GM23338 (cell line): Measurements from ENCODE around the gene STEAP1B. TPM values are rescaled to one million over a fixed set of nuclear protein-coding genes. Genes with fewer than 3 reads are reported as not detected.

Experiments used
- ATAC-seq: fragments of 200-7000 bp; cut with Tn5 transposase; 3 replicates; pipeline ENCODE4 v1.9.1; 2020
- DNase-seq: peaks from one replicate; pipeline ENCODE4 v3.0.0-alpha.2; 2015; ENCODE audit warnings: low spot score
- H2AFZ ChIP-seq: fragments of 200-600 bp; sonication (generic); 2 replicates; pipeline ENCODE4 v1.8.0; 2016; ENCODE audit warnings: antibody characterized with exemption, mild to moderate bottlenecking, moderate library complexity
- H3F3A ChIP-seq: fragments of 200-600 bp; sonication (generic); replicated peaks from 2 replicates; pipeline ENCODE4 v1.8.0; 2017; ENCODE audit warnings: antibody characterized with exemption, mixed run types, low read depth
- H3K27ac ChIP-seq: fragments of 200-600 bp; sonication (generic); 2 replicates; pipeline ENCODE4 v1.6.1; 2016; ENCODE audit warnings: low read depth
- H3K27me3 ChIP-seq: fragments of 200-600 bp; sonication (generic); 2 replicates; pipeline ENCODE4 v1.8.0; 2016; ENCODE audit warnings: mild to moderate bottlenecking, mixed run types, moderate library complexity; ENCODE audit not compliant: insufficient read depth
- H3K36me3 ChIP-seq: fragments of 200-600 bp; sonication (generic); 2 replicates; pipeline ENCODE4 v1.8.0; 2016; ENCODE audit warnings: mild to moderate bottlenecking; ENCODE audit not compliant: insufficient read depth
- H3K4me1 ChIP-seq: fragments of 200-600 bp; sonication (generic); 2 replicates; pipeline ENCODE4 v1.8.0; 2016; ENCODE audit warnings: mild to moderate bottlenecking, moderate library complexity; ENCODE audit not compliant: insufficient read depth
- H3K4me2 ChIP-seq: fragments of 200-600 bp; sonication (generic); 2 replicates; pipeline ENCODE4 v1.7.1; 2017; ENCODE audit warnings: mixed run types
- H3K4me3 ChIP-seq: fragments of 200-600 bp; sonication (generic); 2 replicates; pipeline ENCODE4 v1.6.1; 2016; ENCODE audit warnings: mixed run types
- H3K79me2 ChIP-seq: fragments of 200-600 bp; sonication (generic); replicated peaks from 2 replicates; pipeline ENCODE4 v1.8.0; 2017; ENCODE audit warnings: mild to moderate bottlenecking; ENCODE audit not compliant: insufficient read depth
- H3K9me2 ChIP-seq: fragments of 200-600 bp; sonication (generic); 2 replicates; pipeline ENCODE4 v1.8.0; 2017; ENCODE audit not compliant: insufficient read depth
- H4K20me1 ChIP-seq: fragments of 200-600 bp; sonication (generic); replicated peaks from 2 replicates; pipeline ENCODE4 v1.8.0; 2017; ENCODE audit warnings: mild to moderate bottlenecking; ENCODE audit not compliant: insufficient read depth
- H3K27ac Mint-ChIP-seq: 2 replicates; pipeline ENCODE4 v1.8.0; 2020; ENCODE audit warnings: inconsistent platforms, mild to moderate bottlenecking, moderate library complexity, mixed read lengths
- H3K27me3 Mint-ChIP-seq: 3 replicates; pipeline ENCODE4 v1.8.0; 2022; ENCODE audit warnings: low read depth, mild to moderate bottlenecking, moderate library complexity, mixed read lengths, inconsistent platforms; ENCODE audit not compliant: insufficient read depth, poor library complexity
- H3K36me3 Mint-ChIP-seq: 3 replicates; pipeline ENCODE4 v1.8.0; 2021; ENCODE audit warnings: low read depth, mild to moderate bottlenecking, inconsistent platforms, moderate library complexity, mixed read lengths
- H3K4me1 Mint-ChIP-seq: 3 replicates; pipeline ENCODE4 v1.8.0; 2020; ENCODE audit warnings: mild to moderate bottlenecking, inconsistent platforms, mixed read lengths
- H3K4me3 Mint-ChIP-seq: 3 replicates; pipeline ENCODE4 v1.8.0; 2021; ENCODE audit warnings: moderate library complexity, mild to moderate bottlenecking, inconsistent platforms, mixed read lengths
- H3K9me3 Mint-ChIP-seq: 3 replicates; pipeline ENCODE4 v1.8.0; 2020; ENCODE audit warnings: moderate library complexity, mild to moderate bottlenecking, inconsistent platforms, mixed read lengths
- CREB1 ChIP-seq: fragments of 250-450 bp; sonication (Bioruptor Pico); IDR thresholded peaks from 2 replicates; pipeline ENCODE4 v1.5.0; 2020; ENCODE audit warnings: low read depth, mild to moderate bottlenecking, moderate library complexity
- EZH2phosphoT487 ChIP-seq: fragments of 200-600 bp; sonication (generic); IDR thresholded peaks from one replicate; pipeline ENCODE4 v1.8.1; 2018; ENCODE audit warnings: antibody characterized with exemption; ENCODE audit not compliant: unreplicated experiment
- JUNB ChIP-seq: IDR thresholded peaks from one replicate; pipeline ENCODE4 v1.6.1; 2016; ENCODE audit warnings: antibody characterized with exemption; ENCODE audit not compliant: unreplicated experiment
- ZNF114 ChIP-seq: fragments of 250-450 bp; sonication (Bioruptor Pico); IDR thresholded peaks from 2 replicates; pipeline ENCODE4 v1.5.0; 2020; ENCODE audit warnings: mild to moderate bottlenecking, moderate library complexity
- ZNF331 ChIP-seq: fragments of 250-450 bp; sonication (Bioruptor Pico); IDR thresholded peaks from 2 replicates; pipeline ENCODE4 v1.5.0; 2020; ENCODE audit warnings: low read depth, mild to moderate bottlenecking, moderate library complexity
- polyA plus RNA-seq: library from polyadenylated mRNA; unstranded; fragments of >200 nt; fragmentation: Nextera tagmentation; extraction: Ambion mirVana; gene quantifications from 2 replicates; pipeline ENCODE4 v1.2.1, GENCODE V29; 2016
- total RNA-seq: library from RNA; depleted of rRNA; stranded (reverse); fragments of >200 nt; shearing (Covaris generic); gene quantifications from 2 replicates; pipeline ENCODE4 v1.2.3, GENCODE V29; 2014
- TF ChIP-seq, protein P1 (sequence below): fragments of 250-450 bp; sonication (Bioruptor Pico); IDR thresholded peaks from 2 replicates; pipeline ENCODE4 v1.5.0; 2020; ENCODE audit warnings: mild to moderate bottlenecking, moderate library complexity
- TF ChIP-seq, protein P2 (sequence below), 2 experiments: fragments of 200-600 bp in 1 of 2; sonication (generic) in 1 of 2; conservative IDR thresholded peaks; 2 replicates each; pipeline versions ENCODE4 v1.5.1 to v1.6.1; 2016 to 2017; ENCODE audit warnings: antibody characterized with exemption in 2 of 2, low read depth in 2 of 2, mild to moderate bottlenecking in 2 of 2, moderate library complexity in 1 of 2

STEAP1B gene
- total and polyA plus RNA-seq, 2 experiments from 2014 or later: 4.9 to 16.5 TPM

DNA sequence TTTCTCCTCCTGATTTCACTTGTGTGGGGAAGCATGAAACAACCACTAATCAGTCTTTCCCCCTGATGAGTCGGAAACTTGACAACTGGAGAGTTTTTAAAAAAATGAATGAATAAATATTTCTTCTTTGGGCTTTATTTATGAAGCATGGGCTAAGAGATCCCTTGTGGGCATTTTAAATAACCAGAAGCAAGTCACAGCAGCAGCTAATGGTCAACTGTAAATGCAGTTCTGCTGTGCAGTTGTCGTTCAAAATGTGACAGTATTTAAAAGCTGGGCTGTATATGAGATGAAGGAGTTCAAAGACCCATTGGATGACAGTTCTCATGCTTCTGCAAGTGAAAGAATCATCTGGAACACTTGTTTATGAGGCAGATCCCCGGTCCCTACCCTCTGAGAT lies 54.1 kb downstream of the STEAP1B start (continued):
- TF ChIP-seq, protein P1, sequence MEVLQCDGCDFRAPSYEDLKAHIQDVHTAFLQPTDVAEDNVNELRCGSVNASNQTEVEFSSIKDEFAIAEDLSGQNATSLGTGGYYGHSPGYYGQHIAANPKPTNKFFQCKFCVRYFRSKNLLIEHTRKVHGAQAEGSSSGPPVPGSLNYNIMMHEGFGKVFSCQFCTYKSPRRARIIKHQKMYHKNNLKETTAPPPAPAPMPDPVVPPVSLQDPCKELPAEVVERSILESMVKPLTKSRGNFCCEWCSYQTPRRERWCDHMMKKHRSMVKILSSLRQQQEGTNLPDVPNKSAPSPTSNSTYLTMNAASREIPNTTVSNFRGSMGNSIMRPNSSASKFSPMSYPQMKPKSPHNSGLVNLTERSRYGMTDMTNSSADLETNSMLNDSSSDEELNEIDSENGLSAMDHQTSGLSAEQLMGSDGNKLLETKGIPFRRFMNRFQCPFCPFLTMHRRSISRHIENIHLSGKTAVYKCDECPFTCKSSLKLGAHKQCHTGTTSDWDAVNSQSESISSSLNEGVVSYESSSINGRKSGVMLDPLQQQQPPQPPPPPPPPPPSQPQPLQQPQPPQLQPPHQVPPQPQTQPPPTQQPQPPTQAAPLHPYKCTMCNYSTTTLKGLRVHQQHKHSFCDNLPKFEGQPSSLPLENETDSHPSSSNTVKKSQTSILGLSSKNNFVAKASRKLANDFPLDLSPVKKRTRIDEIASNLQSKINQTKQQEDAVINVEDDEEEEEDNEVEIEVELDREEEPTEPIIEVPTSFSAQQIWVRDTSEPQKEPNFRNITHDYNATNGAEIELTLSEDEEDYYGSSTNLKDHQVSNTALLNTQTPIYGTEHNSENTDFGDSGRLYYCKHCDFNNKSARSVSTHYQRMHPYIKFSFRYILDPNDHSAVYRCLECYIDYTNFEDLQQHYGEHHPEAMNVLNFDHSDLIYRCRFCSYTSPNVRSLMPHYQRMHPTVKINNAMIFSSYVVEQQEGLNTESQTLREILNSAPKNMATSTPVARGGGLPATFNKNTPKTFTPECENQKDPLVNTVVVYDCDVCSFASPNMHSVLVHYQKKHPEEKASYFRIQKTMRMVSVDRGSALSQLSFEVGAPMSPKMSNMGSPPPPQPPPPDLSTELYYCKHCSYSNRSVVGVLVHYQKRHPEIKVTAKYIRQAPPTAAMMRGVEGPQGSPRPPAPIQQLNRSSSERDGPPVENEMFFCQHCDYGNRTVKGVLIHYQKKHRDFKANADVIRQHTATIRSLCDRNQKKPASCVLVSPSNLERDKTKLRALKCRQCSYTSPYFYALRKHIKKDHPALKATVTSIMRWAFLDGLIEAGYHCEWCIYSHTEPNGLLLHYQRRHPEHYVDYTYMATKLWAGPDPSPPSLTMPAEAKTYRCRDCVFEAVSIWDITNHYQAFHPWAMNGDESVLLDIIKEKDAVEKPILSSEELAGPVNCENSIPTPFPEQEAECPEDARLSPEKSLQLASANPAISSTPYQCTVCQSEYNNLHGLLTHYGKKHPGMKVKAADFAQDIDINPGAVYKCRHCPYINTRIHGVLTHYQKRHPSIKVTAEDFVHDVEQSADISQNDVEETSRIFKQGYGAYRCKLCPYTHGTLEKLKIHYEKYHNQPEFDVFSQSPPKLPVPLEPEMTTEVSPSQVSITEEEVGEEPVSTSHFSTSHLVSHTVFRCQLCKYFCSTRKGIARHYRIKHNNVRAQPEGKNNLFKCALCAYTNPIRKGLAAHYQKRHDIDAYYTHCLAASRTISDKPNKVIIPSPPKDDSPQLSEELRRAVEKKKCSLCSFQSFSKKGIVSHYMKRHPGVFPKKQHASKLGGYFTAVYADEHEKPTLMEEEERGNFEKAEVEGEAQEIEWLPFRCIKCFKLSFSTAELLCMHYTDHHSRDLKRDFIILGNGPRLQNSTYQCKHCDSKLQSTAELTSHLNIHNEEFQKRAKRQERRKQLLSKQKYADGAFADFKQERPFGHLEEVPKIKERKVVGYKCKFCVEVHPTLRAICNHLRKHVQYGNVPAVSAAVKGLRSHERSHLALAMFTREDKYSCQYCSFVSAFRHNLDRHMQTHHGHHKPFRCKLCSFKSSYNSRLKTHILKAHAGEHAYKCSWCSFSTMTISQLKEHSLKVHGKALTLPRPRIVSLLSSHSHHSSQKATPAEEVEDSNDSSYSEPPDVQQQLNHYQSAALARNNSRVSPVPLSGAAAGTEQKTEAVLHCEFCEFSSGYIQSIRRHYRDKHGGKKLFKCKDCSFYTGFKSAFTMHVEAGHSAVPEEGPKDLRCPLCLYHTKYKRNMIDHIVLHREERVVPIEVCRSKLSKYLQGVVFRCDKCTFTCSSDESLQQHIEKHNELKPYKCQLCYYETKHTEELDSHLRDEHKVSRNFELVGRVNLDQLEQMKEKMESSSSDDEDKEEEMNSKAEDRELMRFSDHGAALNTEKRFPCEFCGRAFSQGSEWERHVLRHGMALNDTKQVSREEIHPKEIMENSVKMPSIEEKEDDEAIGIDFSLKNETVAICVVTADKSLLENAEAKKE (CRISPR knock-in tag): no peak
- TF ChIP-seq EZH2phosphoT487 (no peak), ZNF331 (no peak)

DNA sequence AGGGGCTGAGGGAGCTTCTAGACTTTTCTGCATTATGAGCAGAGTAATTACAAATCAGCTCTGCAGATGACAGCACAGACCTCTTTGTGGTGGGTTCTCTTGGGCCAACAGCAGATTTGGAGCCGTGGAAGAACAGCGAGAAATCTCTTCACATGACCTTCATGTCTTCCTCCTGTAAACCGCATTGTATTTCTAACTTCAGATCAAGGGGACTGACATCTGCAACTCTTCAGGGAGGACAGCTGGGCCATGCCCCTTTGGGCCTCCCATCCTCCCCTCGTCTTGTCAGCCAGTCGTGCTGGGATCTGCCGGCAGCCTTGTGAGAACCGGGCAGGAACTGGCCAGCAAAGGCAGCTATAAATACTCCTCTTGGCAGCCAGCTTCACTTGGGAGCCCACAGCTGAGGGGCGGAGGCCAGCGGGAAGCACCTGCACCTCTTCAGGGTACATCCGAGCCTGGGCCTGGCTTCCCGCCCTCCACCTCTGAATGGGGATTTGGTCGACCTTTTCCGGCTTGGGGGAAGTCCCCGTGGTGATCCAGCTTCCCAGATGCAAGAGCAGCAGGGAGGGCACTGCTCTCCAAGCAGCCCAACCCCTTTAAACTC lies 54.7 kb downstream of the STEAP1B start:
- Histone ChIP-seq H3K27me3 (no peaks in the 10 kb centered on the region), H3K27ac (peak overlapping the region; percentile 39; the same call in 1 of the 2 replicates), H3K4me2 (no peak overlapping the region), H3K36me3 (no peaks in the 10 kb centered on the region), H3F3A (no peaks in the 10 kb centered on the region), H3K9me2 (peaks cover 5% of the 10 kb centered on the region; the same call in 1 of the 2 replicates), H3K4me1 (no peaks in the 10 kb centered on the region; the same call in 1 of the 2 replicates), H3K79me2 (no peaks in the 10 kb centered on the region), H4K20me1 (no peaks in the 10 kb centered on the region), H3K4me3 (no peak overlapping the region), H2AFZ (no peak overlapping the region)
- Mint-ChIP-seq H3K9me3 (no peaks in the 10 kb centered on the region), H3K4me3 (no peak overlapping the region), H3K27me3 (peaks cover 4% of the 10 kb centered on the region), H3K4me1 (peaks cover 30% of the 10 kb centered on the region), H3K36me3 (no peaks in the 10 kb centered on the region), H3K27ac (no peak overlapping the region)
- TF ChIP-seq CREB1 (CRISPR knock-in tag) (no peak), ZNF114 (CRISPR knock-in tag) (no peak), JUNB (no peak)
- TF ChIP-seq, protein P1 (CRISPR knock-in tag): no peak
- TF ChIP-seq, protein P2, sequence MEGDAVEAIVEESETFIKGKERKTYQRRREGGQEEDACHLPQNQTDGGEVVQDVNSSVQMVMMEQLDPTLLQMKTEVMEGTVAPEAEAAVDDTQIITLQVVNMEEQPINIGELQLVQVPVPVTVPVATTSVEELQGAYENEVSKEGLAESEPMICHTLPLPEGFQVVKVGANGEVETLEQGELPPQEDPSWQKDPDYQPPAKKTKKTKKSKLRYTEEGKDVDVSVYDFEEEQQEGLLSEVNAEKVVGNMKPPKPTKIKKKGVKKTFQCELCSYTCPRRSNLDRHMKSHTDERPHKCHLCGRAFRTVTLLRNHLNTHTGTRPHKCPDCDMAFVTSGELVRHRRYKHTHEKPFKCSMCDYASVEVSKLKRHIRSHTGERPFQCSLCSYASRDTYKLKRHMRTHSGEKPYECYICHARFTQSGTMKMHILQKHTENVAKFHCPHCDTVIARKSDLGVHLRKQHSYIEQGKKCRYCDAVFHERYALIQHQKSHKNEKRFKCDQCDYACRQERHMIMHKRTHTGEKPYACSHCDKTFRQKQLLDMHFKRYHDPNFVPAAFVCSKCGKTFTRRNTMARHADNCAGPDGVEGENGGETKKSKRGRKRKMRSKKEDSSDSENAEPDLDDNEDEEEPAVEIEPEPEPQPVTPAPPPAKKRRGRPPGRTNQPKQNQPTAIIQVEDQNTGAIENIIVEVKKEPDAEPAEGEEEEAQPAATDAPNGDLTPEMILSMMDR (conservative IDR thresholded peaks at IDR 0.05; ENCODE audit: low read depth in 2 of 2): no peak
- peak; percentile 36 for DNase-seq
- ATAC-seq: peak; percentile 80
